ENCODE data around the gene LRRC15. TPM values are rescaled to one million over a fixed set of nuclear protein-coding genes. Genes with fewer than 3 reads are reported as not detected.
A peak's percentile ranks its signal among the peaks of the same experiment; 100 is the strongest.

Gene LRRC15
- total RNA-seq, 1 donor, result 0.43 TPM

GRCh38 chr3:194333212-194333980, 36.1 kb downstream of the LRRC15 start:
- peak; percentile 91 for TF ChIP-seq CTCF (IDR thresholded peaks at IDR 0.05; ENCODE audit: insufficient read depth, low read depth, low read length)
- peak; percentile 85 for DNase-seq (ENCODE audit: low read depth)
- peak overlapping the region; percentile 63 for H3K4me3 ChIP-seq (ENCODE audit: low read depth, low read length)

DNA sequence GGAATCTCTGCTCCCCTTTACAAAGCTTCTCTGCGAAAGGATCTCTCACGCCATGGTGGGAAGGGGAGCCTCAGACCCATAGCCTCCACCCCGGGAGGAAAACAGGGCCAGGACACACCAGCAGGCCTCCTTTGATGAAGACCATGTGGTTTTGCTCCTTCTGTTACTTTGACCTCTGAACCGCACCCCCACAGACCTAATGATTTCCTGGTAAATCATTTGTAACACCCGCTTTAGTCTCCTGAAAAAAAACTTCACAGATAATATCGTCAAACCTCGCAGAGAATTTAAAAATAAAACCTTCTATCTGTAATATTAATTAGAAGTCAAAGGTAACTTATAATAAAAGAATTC, 36.7 kb downstream of the LRRC15 start:
- no peak for TF ChIP-seq CTCF (IDR thresholded peaks at IDR 0.05; ENCODE audit: insufficient read depth, low read depth, low read length)
- no peak overlapping the region for H3K4me3 ChIP-seq (ENCODE audit: low read depth, low read length)
- DNase-seq (ENCODE audit: low read depth), result no peak

- TF ChIP-seq CTCF (IDR thresholded peaks at IDR 0.05; ENCODE audit: insufficient read depth, low read depth, low read length), result no peak
- H3K4me3 ChIP-seq (ENCODE audit: low read depth, low read length), result no peak overlapping the region
- DNase-seq (ENCODE audit: low read depth), result peak; percentile 62
Observed at GRCh38 chr3:194330579-194330978, 39.0 kb downstream of the LRRC15 start.

DNA sequence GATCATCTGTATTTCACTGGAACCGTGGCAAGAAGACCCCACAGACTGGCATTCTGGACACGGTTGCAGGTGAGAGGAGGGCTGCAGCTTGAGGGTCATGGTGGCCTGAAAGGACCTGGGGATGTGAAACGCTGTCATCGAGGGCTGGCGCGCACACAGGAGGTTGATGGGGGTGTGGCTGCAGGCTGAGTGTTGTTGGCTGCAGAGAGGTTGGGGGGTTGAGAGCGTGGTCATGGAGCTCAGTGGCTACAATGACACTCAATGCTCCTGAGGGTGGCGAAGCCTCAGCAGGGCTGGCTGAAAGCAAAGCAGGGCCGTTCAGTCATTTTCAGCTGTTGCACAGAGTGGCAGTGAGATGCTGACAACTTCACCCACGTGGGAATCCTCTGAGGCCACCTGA, 39.4 kb downstream of the LRRC15 start:
- no peak for DNase-seq (ENCODE audit: low read depth)
- TF ChIP-seq CTCF (IDR thresholded peaks at IDR 0.05; ENCODE audit: insufficient read depth, low read depth, low read length), result no peak

GRCh38 chr3:194329583-194329965, 40.0 kb downstream of the LRRC15 start:
- TF ChIP-seq CTCF (IDR thresholded peaks at IDR 0.05; ENCODE audit: insufficient read depth, low read depth, low read length), result no peak
- DNase-seq (ENCODE audit: low read depth), result no peak
- H3K4me3 ChIP-seq (ENCODE audit: low read depth, low read length), result no peak overlapping the region

More for the DNA sequence above, 39.4 kb downstream of the LRRC15 start:
- no peak overlapping the region for H3K4me3 ChIP-seq (ENCODE audit: low read depth, low read length)

- DNase-seq (ENCODE audit: low read depth), result no peak
- TF ChIP-seq CTCF (IDR thresholded peaks at IDR 0.05; ENCODE audit: insufficient read depth, low read depth, low read length), result no peak
- no peak overlapping the region for H3K4me3 ChIP-seq (ENCODE audit: low read depth, low read length)
Observed at GRCh38 chr3:194328942-194329582, 40.5 kb downstream of the LRRC15 start.
